Body of pancreas (tissue), 4 donors: ENCODE results near the gene POU2AF1. TPM values are rescaled to one million over a fixed set of nuclear protein-coding genes. Genes with fewer than 3 reads are reported as not detected.

Experiments used
- ATAC-seq: fragments of 150-250 bp; one replicate; pipeline ENCODE4 v1.9.1; 2016
- DNase-seq, 4 donors: peaks; one replicate each; pipeline ENCODE4 v3.0.0-alpha.2; 2019
- H3K27ac ChIP-seq, 4 donors: fragments of 200-600 bp; sonication (generic); 1 replicate in 3 of 4; 2 replicates in 1 of 4; pipeline versions ENCODE4 v1.5.1 to v1.6.1; 2016 to 2019; ENCODE audit warnings: mild to moderate bottlenecking in 1 of 4, mixed read lengths in 1 of 4, moderate library complexity in 1 of 4
- H3K27me3 ChIP-seq, 2 donors: fragments of 200-600 bp; sonication (generic); one replicate each; pipeline ENCODE4 v1.6.0; 2016; ENCODE audit warnings: mild to moderate bottlenecking in 1 of 2
- H3K36me3 ChIP-seq, 2 donors: fragments of 200-600 bp; sonication (generic); replicated peaks in 1 of 2; 2 replicates each; pipeline ENCODE4 v1.5.1; 2016; ENCODE audit warnings: low read depth in 2 of 2; ENCODE audit not compliant: insufficient read depth in 1 of 2
- H3K4me1 ChIP-seq: fragments of 200-600 bp; sonication (generic); one replicate; pipeline ENCODE4 v1.6.0; 2016
- H3K4me3 ChIP-seq, 2 donors: fragments of 200-600 bp; sonication (generic); 1 replicate in 1 of 2; 2 replicates in 1 of 2; pipeline ENCODE4 v1.5.1; 2016 to 2019
- H3K9me3 ChIP-seq, 3 donors: fragments of 200-600 bp; sonication (generic); 1 replicate in 2 of 3; 2 replicates in 1 of 3; pipeline ENCODE4 v1.5.1; 2016
- POLR2A ChIP-seq, 3 donors: fragments of 450-650 bp; IDR thresholded peaks; one replicate each; pipeline ENCODE4 v1.6.1; 2016; ENCODE audit warnings: antibody characterized with exemption in 3 of 3, mild to moderate bottlenecking in 2 of 3
- WGBS, 2 donors: methylation state at CpG; one replicate each; pipeline ENCODE4 v1.1.5; 2017; 5-methylcytosine and 5-hydroxymethylcytosine counted together
- intact Hi-C: fragments of 100-400 bp; cut with DNase I; formaldehyde crosslinking; loops from one replicate; pipeline ENCODE4 v1.15.1; 2023
- total RNA-seq, 2 donors: library from RNA; depleted of rRNA; stranded (reverse); fragments of >200 nt; gene quantifications; one replicate each; pipeline ENCODE4 v1.1.0, GENCODE V29; 2016
- TF ChIP-seq, protein P1 (sequence below), 7 experiments: fragments of 450-650 bp in 4 of 7; fragments of 200-600 bp in 3 of 7; sonication (generic) in 3 of 7; IDR thresholded peaks; one replicate each; pipeline ENCODE4 v1.5.1; 2016 to 2019; ENCODE audit warnings: antibody characterized with exemption in 7 of 7

POU2AF1 gene
- total RNA-seq, 2 donors from 2014 or later = 8.9 TPM; not detected in 1

DNA sequence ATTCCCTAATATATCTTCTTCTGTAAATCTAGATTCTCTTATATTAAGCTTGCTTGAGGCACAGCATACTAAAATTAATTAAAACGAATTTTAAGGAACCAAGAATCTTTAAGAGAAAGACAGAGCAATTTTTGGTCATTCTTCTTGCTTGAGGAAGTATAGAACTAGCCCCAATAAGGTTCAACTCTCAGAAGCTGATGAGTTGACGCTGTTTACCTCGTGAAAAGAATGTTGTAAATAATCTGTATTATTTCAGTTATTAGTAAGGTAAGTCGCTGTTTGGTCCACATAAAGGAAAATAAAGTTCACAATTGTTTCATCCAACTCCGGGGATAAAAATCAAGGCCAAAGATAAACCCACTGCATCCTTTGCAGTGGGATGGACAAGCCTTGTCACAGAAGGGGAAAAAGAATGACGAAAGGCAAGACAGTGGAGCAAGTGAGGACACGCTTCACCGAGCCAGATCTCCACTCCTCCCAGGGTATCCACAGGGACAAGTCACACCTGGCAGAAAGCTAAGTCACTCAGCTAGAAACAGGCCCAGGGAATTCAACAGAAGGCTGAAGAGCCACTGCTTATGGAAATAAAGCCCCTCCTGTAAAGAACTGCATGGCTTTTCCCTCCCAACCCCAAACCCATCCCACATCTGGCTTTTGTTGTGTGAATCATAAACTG is 752 bp downstream of the POU2AF1 start:
- ATAC-seq = no peak
- intact Hi-C loops = no loop called here

DNA sequence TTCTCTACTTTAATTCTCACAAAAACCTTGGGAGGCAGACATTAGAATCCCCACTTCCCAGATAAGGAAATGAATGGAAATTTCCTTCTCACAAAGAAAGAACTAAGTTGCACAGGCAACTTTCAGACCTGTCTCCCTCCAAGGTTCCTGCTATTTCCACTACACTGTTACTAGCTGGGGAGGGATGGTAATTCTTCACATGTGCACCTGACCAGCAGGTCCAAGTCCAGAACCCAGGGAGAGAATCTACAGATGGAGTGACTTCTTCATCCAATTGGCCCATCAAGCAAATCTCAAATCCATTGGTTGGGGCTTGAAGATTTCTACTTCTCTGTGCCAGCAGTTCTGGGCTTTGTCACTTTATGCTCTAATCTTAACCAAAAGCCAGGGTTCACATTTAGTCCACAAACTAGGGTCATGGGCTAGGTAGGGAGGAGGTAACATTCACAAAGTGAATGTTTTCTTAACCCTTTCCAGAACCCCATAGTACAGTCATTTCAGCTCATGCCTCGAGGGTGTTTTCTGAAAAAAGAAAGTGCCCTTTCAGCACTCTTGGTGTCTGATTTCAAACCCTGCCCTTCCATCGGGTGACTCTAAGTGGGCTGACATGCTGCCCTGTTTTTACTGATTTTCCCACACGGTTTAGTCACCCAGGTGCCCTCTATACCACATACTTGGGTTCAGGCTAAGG is 2.7 kb downstream of the POU2AF1 start:
- Histone ChIP-seq H3K4me1 (peaks cover 12% of the 10 kb centered on the region), H3K27ac (no peak overlapping the region), H3K4me3 (no peak overlapping the region), H3K9me3 (no peaks in the 10 kb centered on the region), H3K36me3 (no peaks in the 10 kb centered on the region), H3K27me3 (no peaks in the 10 kb centered on the region)
- TF ChIP-seq POLR2A (IDR thresholded peaks at IDR 0.05) = no peak
- TF ChIP-seq, protein P1, sequence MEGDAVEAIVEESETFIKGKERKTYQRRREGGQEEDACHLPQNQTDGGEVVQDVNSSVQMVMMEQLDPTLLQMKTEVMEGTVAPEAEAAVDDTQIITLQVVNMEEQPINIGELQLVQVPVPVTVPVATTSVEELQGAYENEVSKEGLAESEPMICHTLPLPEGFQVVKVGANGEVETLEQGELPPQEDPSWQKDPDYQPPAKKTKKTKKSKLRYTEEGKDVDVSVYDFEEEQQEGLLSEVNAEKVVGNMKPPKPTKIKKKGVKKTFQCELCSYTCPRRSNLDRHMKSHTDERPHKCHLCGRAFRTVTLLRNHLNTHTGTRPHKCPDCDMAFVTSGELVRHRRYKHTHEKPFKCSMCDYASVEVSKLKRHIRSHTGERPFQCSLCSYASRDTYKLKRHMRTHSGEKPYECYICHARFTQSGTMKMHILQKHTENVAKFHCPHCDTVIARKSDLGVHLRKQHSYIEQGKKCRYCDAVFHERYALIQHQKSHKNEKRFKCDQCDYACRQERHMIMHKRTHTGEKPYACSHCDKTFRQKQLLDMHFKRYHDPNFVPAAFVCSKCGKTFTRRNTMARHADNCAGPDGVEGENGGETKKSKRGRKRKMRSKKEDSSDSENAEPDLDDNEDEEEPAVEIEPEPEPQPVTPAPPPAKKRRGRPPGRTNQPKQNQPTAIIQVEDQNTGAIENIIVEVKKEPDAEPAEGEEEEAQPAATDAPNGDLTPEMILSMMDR (IDR thresholded peaks at IDR 0.05) = no peak
- no peak for DNase-seq
- ATAC-seq = no peak
- 72 to 74% methylated on average over 3 of the region's 3 CpGs for WGBS, 2 donors
- intact Hi-C loops = no loop called here

More for the DNA sequence above, 752 bp downstream of the POU2AF1 start:
- H3K4me3 ChIP-seq = no peak overlapping the region
- no peaks in the 10 kb centered on the region for H3K36me3 ChIP-seq
- WGBS, 2 donors = 64 to 65% methylated on average over 8 of the region's 8 CpGs
- no peaks in the 10 kb centered on the region for H3K27me3 ChIP-seq
- no peaks in the 10 kb centered on the region for H3K9me3 ChIP-seq
- TF ChIP-seq, protein P1 (IDR thresholded peaks at IDR 0.05) = no peak
- TF ChIP-seq POLR2A (IDR thresholded peaks at IDR 0.05) = no peak
- no peak overlapping the region for H3K27ac ChIP-seq
- H3K4me1 ChIP-seq = no peaks in the 10 kb centered on the region
- DNase-seq = no peak

DNA sequence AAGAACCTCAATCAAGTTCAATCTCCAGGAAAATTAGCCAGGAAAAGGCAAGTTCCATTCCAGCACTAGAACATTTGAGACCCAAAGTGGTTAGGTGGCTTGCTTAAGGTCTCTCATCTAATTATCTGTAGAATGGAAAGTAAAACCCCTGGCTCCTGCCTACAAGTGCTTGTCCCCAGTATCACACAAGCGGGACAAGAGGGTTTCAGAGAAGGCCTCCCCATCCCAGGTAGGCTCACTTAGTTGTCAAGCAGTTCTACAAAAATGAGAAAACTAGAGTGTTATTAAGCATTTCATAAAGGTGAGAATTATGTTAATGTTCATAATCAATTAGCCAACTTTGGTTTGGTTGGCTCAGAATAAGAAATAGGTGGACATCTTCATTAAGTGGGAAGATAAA is 5.5 kb downstream of the POU2AF1 start:
- no peak overlapping the region for H3K4me3 ChIP-seq
- intact Hi-C loops = no loop called here
- no peak overlapping the region for H3K27ac ChIP-seq
- H3K9me3 ChIP-seq = no peaks in the 10 kb centered on the region
- no peak for ATAC-seq
- no peaks in the 10 kb centered on the region for H3K36me3 ChIP-seq
- no peak for DNase-seq
- no peaks in the 10 kb centered on the region for H3K27me3 ChIP-seq
- no peak for TF ChIP-seq POLR2A (IDR thresholded peaks at IDR 0.05)
- TF ChIP-seq, protein P1 (IDR thresholded peaks at IDR 0.05) = no peak
- H3K4me1 ChIP-seq = peaks cover 26% of the 10 kb centered on the region
- 100% methylated on average over 1 of the region's 1 CpG for WGBS, 2 donors

DNA sequence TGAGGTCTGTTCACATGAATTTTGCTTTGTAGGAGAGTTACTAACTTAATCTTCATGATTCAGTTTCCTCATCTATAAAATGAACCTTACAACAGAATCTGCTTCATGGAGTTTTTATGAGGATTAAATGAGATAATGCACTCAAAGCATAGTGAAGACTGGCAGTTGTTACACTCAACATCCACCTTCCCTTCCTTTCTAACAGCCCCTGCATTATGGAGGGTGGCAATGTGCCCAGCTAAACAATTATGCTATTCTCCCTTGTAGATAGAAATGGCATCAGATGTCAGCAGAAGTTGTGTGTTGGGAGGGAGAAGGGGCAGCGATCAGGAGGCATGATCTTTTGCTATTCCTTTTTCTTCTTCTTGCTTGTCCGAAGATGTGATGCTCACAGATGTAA is 6.5 kb downstream of the POU2AF1 start:
- H3K27ac ChIP-seq = no peak overlapping the region
- H3K9me3 ChIP-seq = no peaks in the 10 kb centered on the region
- H3K27me3 ChIP-seq = no peaks in the 10 kb centered on the region
- DNase-seq (no peak), ATAC-seq (no peak)
- no peak overlapping the region for H3K4me3 ChIP-seq
- TF ChIP-seq, protein P1 (IDR thresholded peaks at IDR 0.05) = no peak
- no peak for TF ChIP-seq POLR2A (IDR thresholded peaks at IDR 0.05)
- no peaks in the 10 kb centered on the region for H3K36me3 ChIP-seq
- peaks cover 34% of the 10 kb centered on the region for H3K4me1 ChIP-seq
- intact Hi-C loops = no loop called here
- 88 to 98% methylated on average over 2 of the region's 2 CpGs for WGBS, 2 donors
